ENCODE data around the gene NTN1.

DNA sequence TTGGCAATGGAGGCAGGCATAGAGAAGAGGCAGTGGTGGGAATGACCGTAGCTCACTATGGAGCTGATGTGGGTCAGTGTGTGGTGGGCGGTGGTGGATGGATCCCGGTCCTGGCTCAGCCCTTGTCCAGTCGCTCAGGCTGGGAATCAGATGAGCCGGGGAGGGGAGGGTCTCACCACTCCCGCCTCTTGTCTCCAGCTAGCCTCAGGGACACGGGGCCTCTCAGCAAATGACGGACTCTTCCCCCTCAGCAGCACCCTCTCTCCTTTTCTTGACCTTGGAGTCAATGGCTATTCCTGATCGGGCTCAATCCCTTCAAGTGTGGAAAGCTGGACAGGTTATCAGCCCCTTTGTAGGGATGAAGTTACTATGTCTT, 208.5 kb downstream of the NTN1 start:
- TF ChIP-seq, protein P1, sequence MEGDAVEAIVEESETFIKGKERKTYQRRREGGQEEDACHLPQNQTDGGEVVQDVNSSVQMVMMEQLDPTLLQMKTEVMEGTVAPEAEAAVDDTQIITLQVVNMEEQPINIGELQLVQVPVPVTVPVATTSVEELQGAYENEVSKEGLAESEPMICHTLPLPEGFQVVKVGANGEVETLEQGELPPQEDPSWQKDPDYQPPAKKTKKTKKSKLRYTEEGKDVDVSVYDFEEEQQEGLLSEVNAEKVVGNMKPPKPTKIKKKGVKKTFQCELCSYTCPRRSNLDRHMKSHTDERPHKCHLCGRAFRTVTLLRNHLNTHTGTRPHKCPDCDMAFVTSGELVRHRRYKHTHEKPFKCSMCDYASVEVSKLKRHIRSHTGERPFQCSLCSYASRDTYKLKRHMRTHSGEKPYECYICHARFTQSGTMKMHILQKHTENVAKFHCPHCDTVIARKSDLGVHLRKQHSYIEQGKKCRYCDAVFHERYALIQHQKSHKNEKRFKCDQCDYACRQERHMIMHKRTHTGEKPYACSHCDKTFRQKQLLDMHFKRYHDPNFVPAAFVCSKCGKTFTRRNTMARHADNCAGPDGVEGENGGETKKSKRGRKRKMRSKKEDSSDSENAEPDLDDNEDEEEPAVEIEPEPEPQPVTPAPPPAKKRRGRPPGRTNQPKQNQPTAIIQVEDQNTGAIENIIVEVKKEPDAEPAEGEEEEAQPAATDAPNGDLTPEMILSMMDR (IDR thresholded peaks at IDR 0.05; ENCODE audit: low read depth, low read length, poor library complexity, severe bottlenecking): no peak
- TF ChIP-seq EZH2phosphoT487 (IDR thresholded peaks at IDR 0.05; ENCODE audit: borderline replicate concordance, low read length): no peak

Measured in DOHH2 (cell line).